ENCODE measurements around the gene LRFN2.

LRFN2 gene

DNA sequence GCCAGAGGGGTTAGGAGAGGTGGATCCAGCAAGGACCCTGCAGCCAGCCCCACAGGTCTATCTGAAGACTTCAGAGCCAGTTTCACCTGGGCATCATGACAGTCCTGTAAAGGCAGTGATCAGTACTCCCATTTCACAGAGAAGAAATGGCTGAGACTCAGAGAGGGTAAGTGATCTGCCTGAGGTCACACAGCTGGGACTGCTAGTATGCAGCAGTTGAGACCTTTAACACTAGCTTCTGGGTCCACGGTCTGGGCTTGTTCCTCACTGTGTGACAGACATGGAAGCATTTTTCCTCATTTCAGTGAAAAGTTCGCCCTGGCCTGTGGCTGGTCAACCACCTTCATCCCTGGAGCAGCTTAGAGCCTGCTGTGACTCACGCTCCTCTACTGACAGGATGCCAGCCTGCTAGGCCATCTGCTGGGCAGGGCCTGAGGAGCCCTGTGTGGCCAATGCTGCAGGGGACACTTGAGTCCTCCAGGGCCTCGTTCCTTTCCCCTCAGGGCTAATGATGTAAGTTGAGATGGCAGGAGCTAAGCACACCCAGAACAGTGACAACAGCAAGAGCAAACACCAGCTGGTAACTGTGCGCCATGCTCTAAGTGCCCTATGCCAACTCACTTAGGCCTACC lies 192.0 kb downstream of the LRFN2 start:
- no peak for DNase-seq

DNA sequence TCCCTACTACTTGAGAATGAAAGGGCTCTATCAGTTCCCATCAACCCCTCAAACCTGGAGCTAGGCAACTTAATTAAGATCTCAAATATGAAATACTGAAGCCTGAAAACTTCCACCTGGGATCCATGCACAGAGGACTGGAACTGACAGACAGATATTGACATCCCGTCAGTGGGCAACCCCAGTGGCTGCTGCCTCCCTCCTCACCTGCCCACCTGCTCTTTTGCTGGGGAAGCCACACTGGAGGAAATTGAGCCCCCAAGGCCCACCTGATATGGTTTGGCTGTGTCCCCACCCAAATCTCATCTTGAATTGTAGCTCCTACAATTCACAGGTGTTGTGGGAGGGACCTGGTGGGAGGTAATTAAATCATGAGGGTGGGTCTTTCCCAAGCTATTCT lies 192.8 kb downstream of the LRFN2 start:
- DNase-seq: no peak

DNA sequence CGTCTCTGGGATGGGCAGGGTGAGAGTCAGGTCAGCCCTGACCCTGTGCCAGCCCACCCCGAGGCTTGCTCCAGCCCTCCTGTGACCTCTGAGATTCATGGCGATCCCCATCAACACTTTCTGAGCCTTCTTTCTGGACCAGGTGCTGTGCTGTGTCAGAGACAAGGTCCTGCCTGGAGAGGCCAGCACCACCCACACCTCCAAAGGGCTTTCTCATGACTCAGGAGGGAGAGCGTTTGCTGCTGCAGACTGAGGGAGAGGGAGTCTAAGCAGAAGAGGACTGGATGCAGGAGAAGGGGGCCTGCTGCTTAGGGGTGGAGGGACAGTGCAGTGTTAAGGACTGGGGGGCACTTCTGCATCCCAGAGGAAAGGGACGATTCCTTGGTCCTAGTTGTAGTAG lies 193.5 kb downstream of the LRFN2 start:
- no peak for DNase-seq

DNA sequence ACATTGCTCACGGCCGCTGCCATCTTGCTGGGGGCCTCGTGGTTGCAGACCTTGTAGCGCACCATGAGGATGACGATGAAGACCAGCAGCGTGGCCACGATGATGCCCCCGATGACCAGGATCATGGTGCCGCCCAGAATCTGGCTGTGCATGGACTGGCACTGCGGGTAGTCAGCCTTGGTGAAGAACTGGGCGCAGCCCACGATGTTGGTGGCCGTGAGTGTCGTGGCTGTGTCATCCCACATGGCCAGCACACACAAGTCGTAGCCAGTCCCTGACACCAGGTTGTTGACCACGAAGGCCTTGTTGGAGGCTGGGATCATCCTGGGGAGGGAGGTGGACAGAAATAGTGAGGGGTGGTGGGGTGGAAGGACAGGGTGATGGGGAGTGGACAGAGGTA lies 194.6 kb downstream of the LRFN2 start:
- DNase-seq: no peak

DNA sequence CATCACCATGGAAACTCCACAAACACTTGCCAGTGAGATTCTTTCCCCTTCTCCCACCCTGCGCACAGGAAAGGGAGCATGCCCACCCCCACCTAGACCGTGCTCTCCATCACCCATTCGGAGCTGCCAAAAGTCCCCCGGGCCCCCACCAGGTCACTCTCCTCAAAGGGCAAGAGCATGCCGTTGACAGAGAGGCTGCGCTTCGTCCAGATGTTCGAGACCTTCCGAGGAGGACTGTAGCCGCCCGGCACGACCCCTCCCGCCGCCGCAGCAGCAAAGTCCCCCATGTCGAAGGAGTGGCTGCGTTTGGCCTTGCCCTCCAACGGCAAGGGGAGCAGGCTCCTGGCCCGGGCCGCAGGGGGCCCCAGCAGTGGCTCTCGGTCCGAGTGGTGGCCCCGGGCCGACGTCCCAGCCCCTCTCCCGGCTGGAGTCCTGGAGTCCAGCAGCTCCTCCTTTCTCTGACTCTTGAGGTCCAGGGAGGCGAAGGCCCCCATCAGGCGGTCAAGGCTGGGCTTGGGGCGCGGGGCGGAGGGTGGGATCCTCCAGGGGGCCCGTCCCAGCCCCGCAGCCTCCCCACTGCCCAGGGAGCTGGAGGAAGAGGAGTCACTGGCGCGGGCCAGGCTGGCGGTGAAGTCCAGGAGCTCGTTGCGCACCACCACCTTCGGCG lies 195.2 kb downstream of the LRFN2 start:
- DNase-seq: no peak

DNA sequence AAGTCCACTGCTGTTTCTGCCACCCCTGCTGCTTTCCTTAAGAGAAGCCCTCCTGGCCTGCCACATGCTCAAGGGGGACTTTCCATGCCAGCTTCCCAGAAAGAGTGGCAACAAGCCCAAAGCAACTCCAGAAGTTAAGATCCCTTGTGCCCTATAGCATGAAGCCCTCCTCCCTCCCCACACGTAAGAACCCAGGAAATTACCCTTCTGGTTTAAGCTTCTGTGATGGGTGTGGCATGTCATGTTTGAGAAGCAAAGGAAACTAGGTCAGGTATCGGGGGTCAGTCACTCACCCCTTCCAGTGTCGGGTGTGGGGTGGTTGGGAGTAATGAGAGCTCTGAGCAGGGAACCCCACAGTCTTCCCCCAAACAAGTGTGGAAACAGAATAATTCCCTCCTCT lies 196.1 kb downstream of the LRFN2 start:
- no peak for DNase-seq

DNA sequence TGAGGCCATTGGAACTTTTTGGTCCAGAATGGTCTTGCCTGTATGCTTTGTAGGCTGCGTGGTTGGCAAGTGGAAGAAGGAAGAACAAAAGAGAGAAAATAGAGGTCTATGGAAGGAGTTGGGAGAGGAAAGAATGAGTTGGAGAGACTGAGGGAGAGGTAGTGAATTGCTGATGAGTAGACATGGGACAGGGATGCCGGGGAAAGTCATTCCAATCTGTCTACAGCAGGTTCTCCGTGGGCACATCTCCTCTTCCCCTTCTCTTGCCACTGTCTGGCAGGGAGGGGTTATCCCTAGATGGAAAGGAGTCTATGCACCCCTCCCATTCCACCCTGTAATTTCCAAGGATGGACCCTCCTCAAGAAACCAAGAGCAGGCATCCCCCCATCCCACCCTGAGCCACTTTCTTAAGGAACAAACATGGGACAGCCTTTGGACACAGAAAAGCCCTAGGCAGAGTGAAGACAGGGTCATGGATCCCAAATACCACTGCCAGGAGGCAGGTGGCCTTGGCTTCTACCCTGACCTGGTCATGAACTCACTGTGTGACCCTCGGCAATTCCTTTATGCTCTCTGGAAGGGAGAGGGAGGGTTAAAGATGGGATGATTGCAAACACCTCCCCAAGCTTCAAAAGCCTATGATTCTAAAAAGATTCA lies 196.9 kb downstream of the LRFN2 start:
- no peak for DNase-seq

DNA sequence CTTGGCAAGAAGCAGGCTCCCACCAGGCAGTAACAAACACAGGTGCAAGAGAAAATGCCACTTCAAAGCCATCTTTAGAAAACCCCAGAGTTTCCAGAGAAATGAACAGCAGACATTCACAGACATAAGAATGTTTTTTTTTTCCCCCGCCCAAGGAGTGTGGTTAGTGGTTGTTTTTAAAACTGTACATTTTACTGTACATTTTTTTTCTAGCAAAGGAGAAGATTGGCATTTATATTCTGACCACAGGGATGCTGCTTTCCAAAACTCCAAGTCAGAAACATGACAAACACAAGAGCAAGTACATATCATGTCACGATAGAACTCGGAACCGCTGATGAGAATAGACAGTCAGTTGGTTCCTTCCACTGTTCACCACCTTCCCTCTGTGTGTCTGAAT lies 197.9 kb downstream of the LRFN2 start:
- DNase-seq: no peak

DNA sequence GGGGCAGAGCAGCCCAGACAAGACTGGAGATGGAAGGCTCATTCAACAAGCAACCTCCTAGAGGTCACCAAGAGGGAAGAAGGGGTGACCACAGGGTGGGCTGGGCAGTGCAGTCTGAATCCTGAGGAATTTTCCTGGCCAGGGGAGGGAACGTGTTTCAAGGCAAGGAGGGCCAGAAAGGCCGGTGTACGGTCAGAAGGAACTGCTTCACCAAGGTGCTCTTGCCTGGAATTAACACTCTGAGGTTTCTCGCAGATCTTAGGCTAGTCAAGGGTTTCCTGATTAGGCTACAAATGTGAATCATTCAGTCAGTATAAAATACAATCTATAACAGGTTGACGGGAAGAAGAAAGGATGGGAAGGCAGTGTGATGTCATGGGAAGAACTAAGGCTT lies 199.3 kb downstream of the LRFN2 start:
- no peak for DNase-seq

DNA sequence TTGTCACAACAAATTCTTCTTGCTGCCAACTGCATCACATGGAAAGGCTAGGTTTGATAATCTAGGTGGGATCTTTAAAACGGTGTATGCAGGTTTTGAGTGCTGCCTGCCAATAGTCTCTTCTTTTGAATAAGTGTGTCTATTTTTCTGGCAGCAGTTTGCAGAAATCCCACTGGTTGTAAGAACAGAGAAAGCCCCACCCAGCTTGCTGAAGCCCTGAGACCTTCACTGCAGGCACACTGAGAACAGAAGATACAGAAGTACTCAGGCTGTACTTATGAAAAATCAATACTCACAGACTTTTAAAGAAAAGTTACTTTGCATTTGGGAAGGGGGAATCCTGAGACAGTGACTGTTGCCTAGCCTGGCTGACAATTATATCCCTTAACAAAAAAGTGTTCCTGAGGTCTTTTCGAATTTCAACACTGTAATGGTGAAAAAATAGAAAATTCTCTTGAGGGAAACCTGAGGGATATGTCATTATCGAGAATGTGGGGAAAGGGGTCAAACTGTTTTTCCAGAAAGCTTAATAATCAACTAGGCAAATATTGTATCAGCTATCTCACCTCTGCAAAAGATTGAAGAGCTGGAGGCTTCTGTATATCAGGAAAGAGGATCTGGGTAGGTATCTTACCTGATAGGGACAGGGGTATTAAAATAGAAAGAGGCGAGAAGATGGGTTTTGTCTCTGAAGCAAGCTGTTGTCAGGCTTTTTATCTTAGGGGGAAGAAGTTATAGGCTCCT lies 199.9 kb downstream of the LRFN2 start:
- no peak for DNase-seq

DNA sequence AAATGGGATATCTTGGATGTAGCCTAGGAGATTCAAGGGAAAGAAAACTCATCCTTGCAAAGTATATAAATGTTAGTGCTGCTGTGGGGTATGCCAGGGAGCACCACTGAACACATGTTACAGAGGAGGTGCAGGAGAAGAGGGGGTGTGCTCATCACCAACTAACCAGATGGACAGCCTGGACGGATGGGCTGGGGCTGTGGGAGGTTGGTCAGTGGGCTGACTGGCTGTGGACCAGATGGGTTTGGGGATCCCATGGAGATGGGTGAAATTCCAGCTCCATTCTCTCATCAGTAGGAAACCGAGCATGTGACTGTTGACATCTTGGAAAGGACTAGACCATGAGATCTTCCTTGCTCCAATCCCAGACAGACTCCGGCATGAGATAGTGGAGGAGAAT lies 201.0 kb downstream of the LRFN2 start:
- no peak for DNase-seq

DNA sequence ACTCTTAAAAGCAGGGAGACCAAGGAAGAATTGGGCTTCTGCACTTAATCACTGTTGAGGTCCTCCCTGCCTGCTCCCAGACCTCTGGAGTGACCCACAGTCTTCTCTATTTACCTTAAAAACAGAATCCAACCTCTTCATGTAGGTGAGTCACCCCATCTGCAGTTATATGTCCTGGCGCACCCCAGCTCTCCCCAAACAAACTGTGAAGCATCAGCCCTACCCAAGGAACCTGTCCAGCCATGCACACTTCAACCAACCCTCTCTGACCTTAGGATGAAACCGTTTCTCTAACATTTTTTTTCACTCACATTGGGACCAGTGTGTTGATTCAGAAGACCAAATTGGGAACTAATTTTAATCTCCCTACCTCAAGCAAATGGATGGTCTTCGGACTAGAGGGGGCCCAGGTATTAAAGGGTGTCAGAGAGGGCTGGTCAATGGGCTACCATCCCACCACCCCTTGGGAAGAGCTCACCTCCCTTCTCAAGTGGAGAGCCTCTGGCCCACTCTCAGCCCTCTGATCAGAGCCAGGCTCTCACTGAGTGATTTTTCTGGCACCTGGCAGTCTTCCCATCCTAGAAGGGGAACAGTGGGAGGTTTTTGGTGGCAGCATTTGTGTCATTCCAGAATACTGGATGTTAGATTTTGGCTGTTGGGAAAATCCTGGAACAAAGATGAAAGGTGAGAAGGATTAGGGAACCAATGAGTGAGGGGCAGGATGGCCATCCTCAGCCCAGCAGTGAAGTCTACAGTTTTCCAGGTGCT lies 203.6 kb downstream of the LRFN2 start:
- DNase-seq: no peak

DNA sequence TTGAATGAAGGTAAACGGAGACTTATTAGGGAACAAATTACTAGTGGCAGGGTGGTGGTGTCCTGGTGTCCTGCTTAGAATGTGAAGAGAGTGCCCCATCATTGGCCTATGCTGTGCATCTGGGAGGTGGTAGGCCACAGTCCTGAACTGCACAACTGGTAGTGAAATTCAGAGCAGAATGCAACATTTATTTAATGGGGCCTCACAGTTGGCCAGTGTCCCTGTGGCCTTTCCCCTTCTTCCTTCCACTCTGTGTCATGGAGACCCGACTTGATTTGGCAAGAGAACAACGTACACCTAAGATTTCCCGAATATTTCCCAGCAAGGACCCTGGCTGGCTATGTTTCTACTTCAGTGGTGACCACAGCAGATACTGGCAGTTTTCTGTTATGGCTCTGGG lies 206.9 kb downstream of the LRFN2 start:
- no peak for DNase-seq

DNA sequence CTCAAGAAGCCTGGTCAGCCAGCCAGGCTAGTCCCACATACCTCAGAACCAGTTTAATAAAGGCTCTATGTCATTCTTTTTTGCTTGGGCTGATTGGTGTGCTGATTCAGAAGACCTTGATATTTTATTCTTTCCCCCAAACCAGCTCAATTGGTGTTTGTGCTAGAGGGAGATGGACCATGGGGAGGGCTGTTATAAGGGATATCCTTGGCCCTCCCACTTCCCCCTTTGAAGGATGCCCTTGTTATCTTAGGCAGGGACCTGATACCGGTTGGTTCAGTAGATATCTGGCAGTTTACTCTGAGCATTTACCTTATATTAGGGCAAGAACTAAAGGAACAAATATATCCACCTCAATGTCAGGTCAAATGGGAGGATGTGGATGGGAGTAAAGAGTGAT lies 207.4 kb downstream of the LRFN2 start:
- DNase-seq: no peak

DNA sequence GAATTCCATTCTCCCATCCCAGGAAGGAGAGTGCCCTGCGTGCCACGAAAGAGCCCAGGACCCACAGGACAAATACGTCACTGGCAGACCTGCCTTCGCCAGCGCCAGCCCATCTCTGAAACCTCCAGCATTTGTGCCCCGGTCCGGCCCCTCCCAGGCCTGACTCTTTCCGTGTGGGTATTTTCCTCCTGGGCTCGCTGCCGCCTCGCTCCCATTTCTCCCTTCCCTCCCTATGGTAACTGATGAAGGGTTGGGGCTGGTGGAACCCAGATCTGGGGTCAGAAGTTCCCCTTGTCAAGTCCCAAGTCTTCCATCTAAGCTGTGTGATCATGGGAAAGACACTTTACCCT lies 208.5 kb downstream of the LRFN2 start:
- DNase-seq: no peak

DNA sequence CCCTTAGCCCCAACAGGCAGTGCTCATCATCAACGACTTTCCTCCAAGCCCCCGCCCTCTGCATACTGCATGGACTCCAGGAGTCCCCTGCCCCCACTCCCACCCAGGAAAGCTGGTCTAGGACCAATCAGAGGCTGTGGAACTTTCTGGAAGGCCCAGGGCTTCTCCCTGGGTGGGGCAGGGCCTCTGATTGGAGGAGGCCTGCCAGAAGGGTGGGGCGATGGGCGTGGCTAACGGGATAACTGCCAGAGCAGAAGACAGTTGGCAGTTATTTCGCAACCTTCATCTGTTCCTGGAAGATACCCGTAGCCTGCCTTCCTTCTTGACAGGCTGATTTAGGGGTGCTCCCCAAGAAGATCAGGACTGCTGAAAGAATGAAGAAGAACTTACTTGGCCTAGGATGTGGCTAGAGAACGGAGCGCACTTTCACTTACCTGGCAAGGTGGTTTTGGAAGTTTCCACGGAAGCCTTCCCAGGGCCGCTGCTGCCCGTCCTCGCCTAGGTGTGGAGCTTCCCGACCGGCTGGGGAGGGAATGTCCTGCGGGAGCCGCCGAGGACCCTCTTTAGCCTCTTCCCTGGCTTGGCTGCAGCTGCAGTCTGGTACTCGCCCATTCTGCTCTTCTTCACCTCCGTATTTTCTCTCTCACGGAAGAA lies 209.0 kb downstream of the LRFN2 start:
- DNase-seq: no peak

DNA sequence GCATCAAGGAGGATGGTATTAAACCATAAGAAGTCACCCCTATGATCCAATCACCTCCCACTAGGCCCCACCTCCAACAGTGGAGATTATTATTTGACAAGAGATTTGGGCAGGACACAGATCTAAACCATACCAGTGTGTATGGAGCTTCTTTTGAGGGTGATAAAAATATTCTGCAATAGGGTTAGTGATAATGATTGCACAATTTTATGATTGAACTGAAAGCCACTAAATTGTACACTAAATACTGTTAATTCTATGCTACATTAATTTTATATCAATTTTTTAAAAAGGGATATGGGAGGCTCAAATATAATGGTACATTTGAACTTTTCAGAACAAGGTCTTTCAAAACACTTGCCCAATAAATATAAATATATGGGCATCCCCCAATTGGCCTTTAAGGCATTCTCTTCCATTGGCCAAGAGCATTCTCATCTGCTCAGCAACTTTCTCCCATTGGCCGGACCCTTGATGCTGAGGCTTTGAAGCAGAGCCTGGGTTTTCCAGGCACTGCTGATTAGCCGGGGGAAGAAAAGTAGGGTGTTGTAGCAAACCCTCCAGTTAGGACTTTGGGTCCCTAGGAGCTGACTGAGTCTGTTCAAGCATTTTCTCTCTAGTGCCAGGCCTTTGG lies 209.9 kb downstream of the LRFN2 start:
- DNase-seq: no peak

DNA sequence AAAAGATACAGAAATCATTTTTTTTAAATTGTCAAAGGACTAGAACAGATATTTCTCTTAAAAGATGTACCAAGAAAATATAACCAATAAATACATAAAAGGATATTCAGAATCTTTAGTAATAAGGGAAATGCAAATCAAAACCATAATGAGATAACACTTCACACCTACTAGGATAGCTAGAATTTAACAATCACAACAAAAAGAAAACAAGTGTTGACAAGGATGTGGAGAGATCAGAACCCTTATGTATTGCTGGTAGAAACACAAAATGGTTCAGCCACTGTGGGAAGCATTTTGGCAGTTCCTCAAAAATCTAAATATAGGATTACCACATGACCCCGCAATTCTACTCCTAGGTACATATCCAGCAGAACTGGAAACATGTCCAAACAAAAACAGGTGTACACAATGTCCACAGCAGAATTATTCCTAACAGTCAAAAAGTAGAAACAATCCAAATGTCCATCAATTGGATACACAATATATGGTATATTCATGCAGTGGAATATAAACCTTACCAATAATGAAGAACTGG lies 211.0 kb downstream of the LRFN2 start:
- DNase-seq: no peak

DNA sequence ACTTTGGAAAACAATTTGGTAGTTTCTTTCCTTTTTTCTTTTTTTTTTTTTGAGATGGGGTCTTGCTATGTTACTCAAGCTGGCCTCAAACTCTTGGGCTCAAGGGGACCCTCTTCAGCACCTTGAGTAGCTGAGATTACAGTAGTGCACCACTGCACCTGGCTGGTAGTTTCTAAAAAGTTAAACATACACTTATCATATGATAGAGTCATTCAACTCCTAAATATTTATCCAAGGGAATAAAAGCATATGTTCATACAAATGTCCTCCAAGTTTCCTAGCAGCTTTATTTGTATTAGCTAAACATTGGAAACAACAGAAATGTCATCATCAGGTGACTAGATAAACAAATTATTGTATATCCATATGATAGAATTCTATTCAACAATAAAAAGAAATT lies 213.9 kb downstream of the LRFN2 start:
- no peak for DNase-seq

DNA sequence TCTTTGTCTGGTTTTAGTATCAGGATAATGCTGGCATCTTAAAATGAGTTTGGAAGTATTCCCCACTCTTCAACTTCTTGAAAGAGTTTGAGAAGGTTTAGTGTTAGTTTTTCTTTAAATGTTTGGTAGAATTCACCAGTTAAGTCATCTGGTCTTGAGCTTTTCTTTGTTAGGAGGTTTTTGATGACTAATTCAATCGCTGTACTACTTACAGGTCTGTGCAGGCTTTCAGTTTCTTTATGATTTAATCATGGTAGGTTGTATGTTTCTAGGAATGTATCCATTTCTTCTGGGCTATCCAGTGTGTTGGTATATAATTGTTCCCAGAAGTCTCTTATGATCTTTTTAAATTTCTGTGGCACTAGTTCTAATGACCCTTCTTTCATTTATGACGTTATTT lies 215.5 kb downstream of the LRFN2 start:
- no peak for DNase-seq

DNA sequence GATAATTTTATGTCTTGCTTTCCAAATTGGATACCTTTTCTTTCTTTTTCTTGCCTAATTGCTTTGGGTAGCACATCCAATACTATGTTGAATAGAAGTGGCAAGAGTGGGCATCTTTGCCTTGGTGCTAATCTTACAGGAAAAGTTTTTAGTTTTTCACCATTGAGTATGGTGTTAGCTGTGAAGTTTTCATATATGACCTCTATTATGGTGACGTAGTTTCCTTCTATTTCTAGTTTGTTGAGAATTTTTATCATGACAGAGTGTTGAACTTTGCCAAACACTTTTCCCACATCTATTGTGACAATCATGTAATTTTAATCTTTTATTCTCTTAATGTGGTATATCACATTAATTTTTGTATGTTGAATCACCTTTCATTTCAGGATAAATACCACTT lies 216.1 kb downstream of the LRFN2 start:
- no peak for DNase-seq

DNA sequence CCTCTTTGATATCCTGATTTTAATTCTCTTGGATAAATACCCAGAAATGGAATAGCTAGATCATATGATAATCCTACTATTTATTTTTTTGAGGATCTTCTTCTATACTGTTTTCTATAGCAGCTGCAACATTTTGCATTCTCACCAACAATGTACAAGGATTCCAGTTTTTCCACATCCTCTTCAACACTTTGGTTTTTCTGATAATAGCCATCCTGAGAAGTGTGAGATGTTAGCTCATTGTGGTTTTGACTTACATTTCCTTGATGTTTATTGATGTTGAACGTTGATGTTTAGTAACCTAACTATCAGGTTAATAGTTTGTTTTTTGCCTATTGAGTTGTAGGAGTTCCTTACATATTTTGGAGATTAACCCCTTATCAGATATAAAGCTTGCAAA lies 217.3 kb downstream of the LRFN2 start:
- no peak for DNase-seq

Measured in hippocampal formation (tissue), 2 donors.